ENCODE measurements around the gene SHISA4. TPM values are rescaled to one million over a fixed set of nuclear protein-coding genes. Genes with fewer than 3 reads are reported as not detected.

Gene SHISA4
- total and polyA plus RNA-seq, 4 experiments from 2014 or later, result 0.58 to 0.94 (median 0.59) TPM; not detected in 1

- Histone ChIP-seq H3K27ac (ENCODE audit: low read depth, low read length) (no peak overlapping the region), H3K4me3 (ENCODE audit: low read length in 2 of 2) (no peak overlapping the region), H3K36me3 (ENCODE audit: insufficient read depth, low read length) (no peaks in the 10 kb centered on the region), H3K27me3 (ENCODE audit: insufficient read depth, low read length) (no peaks in the 10 kb centered on the region), H3K9me3 (ENCODE audit: control insufficient read depth in 1 of 2, low read length in 2 of 2) (no peaks in the 10 kb centered on the region), H3K4me1 (ENCODE audit: insufficient read depth, low read length) (no peaks in the 10 kb centered on the region)
- peaks cover 0 to 2% (median 0%) of the 10 kb centered on the region in 8 donors for H3K9me3 Mint-ChIP-seq
- H3K27me3 Mint-ChIP-seq, result peaks cover 15 to 31% of the 10 kb centered on the region in 2 donors
- ChIA-PET CTCF (ENCODE audit: partially characterized antibody) (interaction anchor here (0.7 to 1.7 kb wide), 2 partner anchors 21 to 344 kb away, joined by 3 to 6 read pairs; no protein-coding TSS in a partner anchor), POLR2A (ENCODE audit: partially characterized antibody) (no interaction called here)
- intact Hi-C loops (cut with micrococcal nuclease), result no loop called here
- no peaks in the 10 kb centered on the region for H3K36me3 Mint-ChIP-seq
- H3K27ac Mint-ChIP-seq, result no peak overlapping the region
- no peak overlapping the region for H3K4me3 Mint-ChIP-seq
- peaks cover 0 to 7% (median under 1%) of the 10 kb centered on the region in 4 donors for H3K4me1 Mint-ChIP-seq
- DNase-seq, result no peak
Observed at GRCh38 chr1:201916649-201917249, 28.1 kb downstream of the SHISA4 start.

GRCh38 chr1:201917362-201918033 lies 28.8 kb downstream of the SHISA4 start:
- H3K4me1 ChIP-seq (ENCODE audit: insufficient read depth, low read length), result no peaks in the 10 kb centered on the region
- no peak overlapping the region for H3K4me3 ChIP-seq (ENCODE audit: low read length in 2 of 2)
- no peak overlapping the region for H3K4me3 Mint-ChIP-seq
- no peaks in the 10 kb centered on the region for H3K36me3 ChIP-seq (ENCODE audit: insufficient read depth, low read length)
- H3K9me3 Mint-ChIP-seq, result peaks cover 0 to 2% (median 0%) of the 10 kb centered on the region in 8 donors
- intact Hi-C loops (cut with micrococcal nuclease), result no loop called here
- H3K27me3 Mint-ChIP-seq, result peaks cover 13 to 31% of the 10 kb centered on the region in 2 donors
- H3K27ac ChIP-seq (ENCODE audit: low read depth, low read length), result no peak overlapping the region
- H3K36me3 Mint-ChIP-seq, result no peaks in the 10 kb centered on the region
- DNase-seq, result no peak
- H3K27ac Mint-ChIP-seq, result no peak overlapping the region
- CTCF ChIA-PET (ENCODE audit: partially characterized antibody), result interaction anchor here (1.7 kb wide), 1 partner anchor 22 kb away, joined by 6 read pairs; no protein-coding TSS in a partner anchor
- no peaks in the 10 kb centered on the region for H3K27me3 ChIP-seq (ENCODE audit: insufficient read depth, low read length)
- peaks cover 0 to 7% (median under 1%) of the 10 kb centered on the region in 4 donors for H3K4me1 Mint-ChIP-seq
- no peaks in the 10 kb centered on the region for H3K9me3 ChIP-seq (ENCODE audit: control insufficient read depth in 1 of 2, low read length in 2 of 2)
- POLR2A ChIA-PET (ENCODE audit: partially characterized antibody), result no interaction called here

- intact Hi-C loops (cut with micrococcal nuclease), result no loop called here
- H3K4me1 Mint-ChIP-seq, result peaks cover 0 to 7% (median under 1%) of the 10 kb centered on the region in 4 donors
- ChIA-PET CTCF (ENCODE audit: partially characterized antibody) (interaction anchor here (1.7 kb wide), 1 partner anchor 22 kb away, joined by 6 read pairs; no protein-coding TSS in a partner anchor), POLR2A (ENCODE audit: partially characterized antibody) (no interaction called here)
- Histone ChIP-seq H3K27me3 (ENCODE audit: insufficient read depth, low read length) (no peaks in the 10 kb centered on the region), H3K4me1 (ENCODE audit: insufficient read depth, low read length) (no peaks in the 10 kb centered on the region), H3K4me3 (ENCODE audit: low read length in 2 of 2) (no peak overlapping the region), H3K36me3 (ENCODE audit: insufficient read depth, low read length) (no peaks in the 10 kb centered on the region), H3K27ac (ENCODE audit: low read depth, low read length) (no peak overlapping the region), H3K9me3 (ENCODE audit: control insufficient read depth in 1 of 2, low read length in 2 of 2) (no peaks in the 10 kb centered on the region)
- no peak overlapping the region for H3K27ac Mint-ChIP-seq
- peaks cover 13 to 31% of the 10 kb centered on the region in 2 donors for H3K27me3 Mint-ChIP-seq
- peaks cover 0 to 2% (median 0%) of the 10 kb centered on the region in 8 donors for H3K9me3 Mint-ChIP-seq
- H3K36me3 Mint-ChIP-seq, result no peaks in the 10 kb centered on the region
- DNase-seq, result no peak
- H3K4me3 Mint-ChIP-seq, result no peak overlapping the region
Observed at GRCh38 chr1:201918343-201918742, 29.6 kb downstream of the SHISA4 start.

- intact Hi-C loops (cut with micrococcal nuclease), result no loop called here
- Histone ChIP-seq H3K36me3 (ENCODE audit: insufficient read depth, low read length) (no peaks in the 10 kb centered on the region), H3K4me1 (ENCODE audit: insufficient read depth, low read length) (no peaks in the 10 kb centered on the region), H3K27ac (ENCODE audit: low read depth, low read length) (no peak overlapping the region), H3K9me3 (ENCODE audit: control insufficient read depth in 1 of 2, low read length in 2 of 2) (no peaks in the 10 kb centered on the region), H3K4me3 (ENCODE audit: low read length in 2 of 2) (no peak overlapping the region), H3K27me3 (ENCODE audit: insufficient read depth, low read length) (no peaks in the 10 kb centered on the region)
- POLR2A ChIA-PET (ENCODE audit: partially characterized antibody), result no interaction called here
- H3K27me3 Mint-ChIP-seq, result peaks cover 2 to 18% of the 10 kb centered on the region in 2 donors
- DNase-seq, result no peak
- CTCF ChIA-PET (ENCODE audit: partially characterized antibody), result no interaction called here
- peaks cover 0 to 4% (median under 1%) of the 10 kb centered on the region in 4 donors for H3K4me1 Mint-ChIP-seq
- no peak overlapping the region for H3K4me3 Mint-ChIP-seq
- H3K36me3 Mint-ChIP-seq, result no peaks in the 10 kb centered on the region
- H3K27ac Mint-ChIP-seq, result no peak overlapping the region
- no peaks in the 10 kb centered on the region for H3K9me3 Mint-ChIP-seq
Observed at GRCh38 chr1:201921952-201922558, 33.4 kb downstream of the SHISA4 start.

- Histone ChIP-seq H3K4me1 (ENCODE audit: insufficient read depth, low read length) (no peaks in the 10 kb centered on the region), H3K4me3 (ENCODE audit: low read length in 2 of 2) (no peak overlapping the region), H3K27me3 (ENCODE audit: insufficient read depth, low read length) (no peaks in the 10 kb centered on the region), H3K27ac (ENCODE audit: low read depth, low read length) (no peak overlapping the region), H3K9me3 (ENCODE audit: control insufficient read depth in 1 of 2, low read length in 2 of 2) (no peaks in the 10 kb centered on the region), H3K36me3 (ENCODE audit: insufficient read depth, low read length) (no peaks in the 10 kb centered on the region)
- intact Hi-C loops (cut with micrococcal nuclease), result no loop called here
- Mint-ChIP-seq H3K27ac (no peak overlapping the region), H3K9me3 (no peaks in the 10 kb centered on the region), H3K4me3 (no peak overlapping the region), H3K27me3 (peaks cover 2 to 8% of the 10 kb centered on the region in 2 donors), H3K4me1 (peaks cover 0 to 4% (median under 1%) of the 10 kb centered on the region in 4 donors), H3K36me3 (no peaks in the 10 kb centered on the region)
- POLR2A ChIA-PET (ENCODE audit: partially characterized antibody), result no interaction called here
- no peak for DNase-seq
- CTCF ChIA-PET (ENCODE audit: partially characterized antibody), result interaction anchor here (1.4 kb wide), 1 partner anchor 29 kb away, joined by 3 read pairs; no protein-coding TSS in a partner anchor
Observed at GRCh38 chr1:201925301-201925567, 36.5 kb downstream of the SHISA4 start.

GRCh38 chr1:201925981-201926645 lies 37.4 kb downstream of the SHISA4 start:
- no peak overlapping the region for H3K27ac ChIP-seq (ENCODE audit: low read depth, low read length)
- Mint-ChIP-seq H3K4me1 (peaks cover 0 to 4% (median under 1%) of the 10 kb centered on the region in 4 donors), H3K27me3 (peaks cover 2 to 8% of the 10 kb centered on the region in 2 donors), H3K36me3 (no peaks in the 10 kb centered on the region), H3K4me3 (no peak overlapping the region), H3K27ac (no peak overlapping the region), H3K9me3 (no peaks in the 10 kb centered on the region)
- CTCF ChIA-PET (ENCODE audit: partially characterized antibody), result no interaction called here
- no peak for DNase-seq
- H3K4me3 ChIP-seq (ENCODE audit: low read length in 2 of 2), result no peak overlapping the region
- H3K9me3 ChIP-seq (ENCODE audit: control insufficient read depth in 1 of 2, low read length in 2 of 2), result no peaks in the 10 kb centered on the region
- no peaks in the 10 kb centered on the region for H3K27me3 ChIP-seq (ENCODE audit: insufficient read depth, low read length)
- no peaks in the 10 kb centered on the region for H3K36me3 ChIP-seq (ENCODE audit: insufficient read depth, low read length)
- POLR2A ChIA-PET (ENCODE audit: partially characterized antibody), result no interaction called here
- H3K4me1 ChIP-seq (ENCODE audit: insufficient read depth, low read length), result no peaks in the 10 kb centered on the region
- intact Hi-C loops (cut with micrococcal nuclease), result no loop called here

GRCh38 chr1:201928266-201928665 lies 39.6 kb downstream of the SHISA4 start:
- ChIA-PET POLR2A (ENCODE audit: partially characterized antibody) (no interaction called here), CTCF (ENCODE audit: partially characterized antibody) (interaction anchor here (0.9 kb wide), 1 partner anchor 32 kb away, joined by 3 read pairs; no protein-coding TSS in a partner anchor)
- no peaks in the 10 kb centered on the region for H3K9me3 Mint-ChIP-seq
- Histone ChIP-seq H3K27ac (ENCODE audit: low read depth, low read length) (no peak overlapping the region), H3K9me3 (ENCODE audit: control insufficient read depth in 1 of 2, low read length in 2 of 2) (no peaks in the 10 kb centered on the region), H3K4me1 (ENCODE audit: insufficient read depth, low read length) (no peaks in the 10 kb centered on the region), H3K27me3 (ENCODE audit: insufficient read depth, low read length) (no peaks in the 10 kb centered on the region), H3K36me3 (ENCODE audit: insufficient read depth, low read length) (no peaks in the 10 kb centered on the region), H3K4me3 (ENCODE audit: low read length in 2 of 2) (no peak overlapping the region)
- DNase-seq, result no peak
- H3K4me3 Mint-ChIP-seq, result no peak overlapping the region
- peaks cover 2 to 8% of the 10 kb centered on the region in 2 donors for H3K27me3 Mint-ChIP-seq
- intact Hi-C loops (cut with micrococcal nuclease), result no loop called here
- no peak overlapping the region for H3K27ac Mint-ChIP-seq
- no peaks in the 10 kb centered on the region for H3K36me3 Mint-ChIP-seq
- H3K4me1 Mint-ChIP-seq, result peaks cover 0 to 4% (median under 1%) of the 10 kb centered on the region in 4 donors

Measured in CD4-positive, alpha-beta memory T cell (primary cell).